Measurements from ENCODE around the gene POTEG.
"Not testable (repeated sequence)": the region's sequence is repeated elsewhere in the genome, so short reads cannot be mapped to it uniquely, and the experiment has no call there.

The POTEG gene

DNA sequence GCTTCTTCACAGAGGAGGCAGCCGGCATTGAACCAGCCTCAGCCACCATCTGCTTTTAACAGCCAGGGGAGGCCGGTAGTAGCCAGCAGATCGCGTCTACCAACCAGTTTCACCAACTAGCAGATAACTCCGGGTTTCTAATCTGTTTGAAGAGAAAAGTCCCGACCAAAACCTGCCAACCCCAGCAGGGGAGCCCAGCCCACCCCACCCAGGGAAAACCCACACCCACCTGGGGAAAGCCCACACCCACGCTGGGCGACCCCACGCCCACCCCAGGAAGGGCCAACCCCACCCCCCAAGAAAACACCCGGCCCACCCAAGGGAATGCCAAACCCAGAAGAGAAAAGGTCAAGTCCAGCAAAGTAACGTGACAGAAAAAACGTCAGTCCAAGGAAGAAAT, at the start of gene POTEG:
POTEG (minus strand) TSS at position 101 of the 400 bp plus-strand sequence; CDS start at position 49, 52 bp downstream.
- not testable (repeated sequence) for DNase-seq (ENCODE audit: low read depth, low spot score)

DNA sequence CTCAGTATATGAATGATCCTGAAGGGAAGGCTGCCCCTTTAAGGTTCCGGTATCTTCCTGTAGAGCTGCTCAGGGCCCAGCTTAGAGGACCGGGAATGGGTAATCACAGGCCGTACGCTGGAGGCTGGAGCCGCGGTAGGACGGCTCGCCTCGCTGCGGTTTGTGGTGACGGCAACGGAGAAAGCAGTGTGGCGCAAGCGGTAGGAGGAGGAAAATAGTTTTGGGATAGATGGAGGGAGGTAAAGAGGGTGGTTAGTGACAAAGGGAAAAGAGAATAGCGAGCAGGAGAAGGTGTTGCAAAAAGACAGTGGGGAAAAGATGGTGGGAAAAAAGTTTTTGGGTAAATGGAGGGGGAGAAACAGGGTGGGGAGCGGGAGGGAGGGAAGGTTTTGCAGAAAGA, 48.0 kb upstream of the POTEG start:
- DNase-seq (ENCODE audit: low read depth, low spot score) = not testable (repeated sequence)

DNA sequence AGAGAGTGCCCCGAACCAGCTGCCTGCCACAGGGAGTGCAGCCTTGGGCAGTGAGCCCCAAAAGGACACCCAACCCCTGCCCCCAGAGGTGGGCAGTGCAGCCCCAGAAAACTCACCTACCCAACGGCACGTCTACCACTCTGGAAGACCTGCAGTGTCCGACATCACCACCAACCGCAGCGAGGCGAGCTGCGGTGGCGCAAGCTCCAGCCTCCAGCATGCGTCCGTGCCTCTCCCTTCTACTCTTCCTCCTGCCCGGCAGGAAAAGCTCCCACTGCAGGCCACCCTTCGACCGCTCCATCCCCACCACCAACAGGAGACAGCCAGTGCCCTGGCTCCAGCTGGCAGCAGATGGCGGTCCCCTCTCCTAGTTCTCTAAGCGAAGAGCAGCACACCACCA, 47.3 kb upstream of the POTEG start:
- not testable (repeated sequence) for DNase-seq (ENCODE audit: low read depth, low spot score)

DNA sequence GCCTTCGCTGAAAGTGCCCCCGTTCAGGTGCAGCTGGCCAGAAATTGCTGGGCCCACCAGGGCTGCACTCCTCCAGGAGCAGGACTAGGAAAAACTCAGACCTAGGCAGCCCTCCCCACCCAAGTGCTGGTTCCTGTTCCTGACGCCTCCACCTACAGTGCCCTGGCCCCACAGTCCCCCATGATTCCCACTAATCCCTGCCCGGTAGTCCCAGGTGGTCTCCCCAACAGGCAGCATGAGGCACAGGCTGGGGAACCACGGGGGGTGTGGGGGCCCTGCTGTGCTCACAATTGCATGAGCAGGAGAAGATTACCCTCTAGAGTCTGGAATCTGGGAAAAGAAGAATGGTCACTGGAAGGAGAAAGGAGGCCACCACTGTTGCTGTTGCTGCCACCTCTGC, 46.4 kb upstream of the POTEG start:
- not testable (repeated sequence) for DNase-seq (ENCODE audit: low read depth, low spot score)

DNA sequence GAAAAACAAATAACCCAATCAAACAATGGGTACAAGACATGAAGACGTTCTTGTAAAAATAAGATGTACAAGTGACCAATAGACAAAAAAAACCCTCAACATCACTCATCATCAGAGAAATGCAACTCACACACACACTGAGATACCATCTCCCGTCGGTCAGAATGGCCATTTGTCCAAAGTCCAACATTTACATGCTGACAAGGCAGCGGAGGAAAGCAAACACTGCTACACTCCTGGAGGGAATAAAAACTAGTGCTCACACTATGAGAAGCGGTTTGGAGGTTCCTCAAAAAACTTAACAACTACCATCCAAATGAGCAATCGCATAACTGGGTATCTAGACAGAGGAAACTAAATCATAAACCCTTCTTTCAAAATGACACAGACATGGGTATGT, 11.6 kb upstream of the POTEG start:
- not testable (repeated sequence) for DNase-seq (ENCODE audit: low read depth, low spot score)

DNA sequence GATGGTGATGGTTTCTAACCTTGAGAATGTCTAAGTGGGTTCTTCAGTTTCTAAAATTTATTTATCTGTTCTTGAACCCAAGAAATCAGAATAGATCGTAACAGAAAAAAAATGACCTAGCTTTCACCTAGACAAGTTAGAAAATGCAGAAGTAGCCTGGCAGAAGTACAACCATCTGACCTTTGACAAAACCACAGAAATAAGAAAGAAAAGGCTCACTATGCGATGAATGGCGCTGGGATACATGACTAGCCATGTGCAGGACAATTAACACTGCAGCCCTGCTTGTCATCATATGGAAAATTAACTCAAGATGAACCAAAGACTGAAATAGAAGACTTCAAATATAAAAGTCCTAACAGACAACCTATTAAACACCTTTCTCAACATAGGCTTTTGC, 5.7 kb upstream of the POTEG start:
- not testable (repeated sequence) for DNase-seq (ENCODE audit: low read depth, low spot score)

DNA sequence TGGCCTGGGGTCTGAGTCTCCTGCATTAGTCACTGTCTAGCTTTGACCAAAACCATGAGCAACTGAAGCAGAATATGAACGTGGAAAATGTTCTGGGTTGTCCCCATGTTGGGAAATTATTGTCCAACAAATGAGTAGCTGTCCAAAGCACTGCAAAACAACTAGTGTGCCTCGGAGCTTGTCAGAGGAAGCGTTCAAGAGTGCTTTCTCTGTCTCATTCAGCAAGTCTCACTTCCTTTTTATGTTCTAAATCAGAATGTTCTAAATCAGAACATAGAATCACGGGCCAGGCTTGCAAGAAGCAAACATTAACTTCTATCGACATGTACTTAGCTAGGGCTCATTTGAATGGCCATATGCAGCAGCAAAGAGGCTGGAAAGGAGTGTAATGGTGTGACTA, 5.1 kb upstream of the POTEG start:
- DNase-seq (ENCODE audit: low read depth, low spot score) = not testable (repeated sequence)

DNA sequence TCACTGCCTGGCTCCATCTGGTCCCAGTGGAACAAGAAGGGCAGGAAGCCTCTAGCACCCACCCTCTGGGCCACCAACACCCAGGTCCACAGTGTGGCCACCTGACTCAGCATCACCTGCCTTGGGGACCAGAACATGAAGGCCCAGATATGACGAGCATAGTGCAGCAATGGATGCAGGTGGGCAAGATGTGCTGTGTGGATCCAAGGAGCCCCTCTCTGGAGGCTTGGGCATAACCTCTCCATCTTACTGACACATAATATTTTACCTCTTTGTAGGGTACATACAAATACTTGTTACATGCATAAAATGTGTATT, 2.9 kb upstream of the POTEG start:
- not testable (repeated sequence) for DNase-seq (ENCODE audit: low read depth, low spot score)

DNA sequence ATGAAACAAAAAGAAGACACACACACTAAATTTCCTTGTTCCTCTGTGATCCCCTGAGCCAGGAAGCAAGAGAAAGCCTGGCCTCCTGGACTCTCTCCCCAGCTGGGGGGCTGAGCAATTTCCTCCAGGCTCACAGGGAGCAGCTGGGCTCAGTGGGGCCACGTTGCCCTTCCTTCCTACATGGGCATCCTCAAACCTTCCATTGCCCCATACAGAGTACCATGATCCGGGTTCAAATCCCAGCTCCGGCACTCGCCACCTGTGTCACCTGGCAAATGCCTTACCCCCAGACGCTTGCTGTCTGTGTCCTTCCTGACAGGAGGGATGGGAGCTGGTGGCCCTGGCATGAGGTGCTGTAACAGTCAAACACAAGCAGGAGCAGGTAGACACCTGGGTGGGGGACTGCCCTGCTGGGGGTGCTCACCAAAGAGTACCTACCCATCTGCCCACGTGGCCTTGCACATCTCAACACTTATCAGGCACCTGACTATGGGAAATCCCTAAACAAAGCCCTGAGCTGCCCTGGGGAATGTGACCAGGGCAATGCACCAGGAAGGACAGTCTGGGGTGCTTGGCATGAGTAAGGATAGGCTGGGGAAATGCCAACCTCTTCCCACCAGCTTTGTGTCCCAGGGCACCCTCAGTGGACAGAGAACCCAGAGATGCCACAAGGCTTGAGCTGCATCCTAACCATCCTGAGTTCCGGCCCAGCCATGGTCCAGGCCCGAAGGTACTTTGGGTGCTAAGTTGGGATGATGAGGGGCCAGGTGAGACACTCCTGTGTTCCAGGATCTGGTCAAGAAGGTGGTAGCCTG, 2.4 kb upstream of the POTEG start:
- not testable (repeated sequence) for DNase-seq (ENCODE audit: low read depth, low spot score)

DNA sequence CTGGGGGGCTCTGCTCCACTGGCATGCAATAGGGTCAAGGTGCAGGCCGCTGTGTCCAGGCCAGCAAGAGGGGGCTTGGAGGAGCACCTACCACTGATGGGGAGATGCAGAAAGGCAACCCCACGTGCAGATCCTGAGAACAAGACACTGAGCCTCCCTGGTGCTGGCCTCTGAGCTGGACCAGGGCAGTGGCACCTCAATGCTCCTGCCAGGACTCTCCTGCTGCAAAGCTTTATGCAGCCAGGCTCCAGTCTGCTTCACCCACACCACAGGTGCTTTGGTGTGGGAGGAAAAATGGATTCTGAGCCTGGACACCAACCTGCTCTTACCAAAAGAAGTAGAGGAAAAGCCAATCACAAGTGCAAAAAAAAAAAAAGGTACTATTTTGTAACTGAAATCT, 1.7 kb upstream of the POTEG start:
- DNase-seq (ENCODE audit: low read depth, low spot score) = not testable (repeated sequence)

DNA sequence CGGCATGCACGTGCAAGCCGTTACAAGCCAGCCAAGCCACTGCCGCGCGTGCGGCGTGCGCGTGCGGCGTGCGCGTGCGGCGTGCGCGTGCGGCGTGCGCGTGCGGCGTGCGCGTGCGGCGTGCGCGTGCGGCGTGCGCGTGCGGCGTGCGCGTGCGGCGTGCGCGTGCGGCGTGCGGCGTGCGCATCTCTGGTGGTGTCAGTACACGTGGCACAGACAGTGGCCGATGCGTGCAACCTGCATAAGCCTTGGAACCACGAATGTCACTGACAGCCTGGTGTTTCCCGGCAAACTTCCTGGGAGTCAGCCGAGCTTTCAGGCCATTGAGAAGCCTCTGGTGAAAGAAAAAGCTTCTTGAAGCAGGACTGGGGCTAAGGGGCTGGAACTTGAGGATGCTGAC, 750 bp upstream of the POTEG start:
- DNase-seq (ENCODE audit: low read depth, low spot score) = not testable (repeated sequence)

DNA sequence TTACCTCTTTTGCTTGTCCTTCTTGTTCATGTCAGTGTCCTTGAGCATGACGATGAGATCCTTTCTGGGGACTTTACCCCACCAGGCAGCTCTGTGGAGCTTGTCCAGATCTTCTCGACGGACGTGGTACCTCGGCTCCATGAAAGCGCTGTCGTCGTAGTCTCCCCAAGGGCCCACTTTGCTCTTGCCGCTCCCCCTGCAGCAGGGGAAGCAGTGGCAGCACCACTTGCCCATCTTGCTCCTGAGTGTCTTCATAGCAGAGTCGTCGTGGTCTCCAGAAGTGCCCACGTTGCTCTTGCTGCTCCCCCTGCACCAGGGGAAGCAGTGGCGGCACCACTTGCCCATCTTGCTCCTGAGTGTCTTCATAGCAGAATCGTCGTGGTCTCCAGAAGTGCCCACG, 376 bp downstream of the POTEG start:
- not testable (repeated sequence) for DNase-seq (ENCODE audit: low read depth, low spot score)

DNA sequence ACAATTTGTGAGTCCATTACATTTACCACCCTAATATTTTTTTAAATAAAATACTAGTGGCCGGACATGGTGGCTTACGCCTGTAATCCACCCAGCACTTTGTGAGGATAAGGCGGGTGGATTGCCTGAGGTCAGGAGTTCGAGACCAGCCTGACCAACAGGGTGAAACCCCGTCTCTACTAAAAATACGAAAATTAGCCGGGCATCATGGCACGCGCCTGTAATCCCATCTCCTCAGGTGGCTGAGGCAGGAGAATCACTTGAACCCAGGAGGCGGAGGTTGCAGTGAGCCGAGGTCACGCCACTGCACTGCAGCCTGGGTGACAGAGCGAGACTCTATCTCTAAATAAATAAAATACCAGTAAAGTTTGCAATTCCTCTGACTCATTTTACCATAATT, 25.6 kb downstream of the POTEG start:
- not testable (repeated sequence) for DNase-seq (ENCODE audit: low read depth, low spot score)

DNA sequence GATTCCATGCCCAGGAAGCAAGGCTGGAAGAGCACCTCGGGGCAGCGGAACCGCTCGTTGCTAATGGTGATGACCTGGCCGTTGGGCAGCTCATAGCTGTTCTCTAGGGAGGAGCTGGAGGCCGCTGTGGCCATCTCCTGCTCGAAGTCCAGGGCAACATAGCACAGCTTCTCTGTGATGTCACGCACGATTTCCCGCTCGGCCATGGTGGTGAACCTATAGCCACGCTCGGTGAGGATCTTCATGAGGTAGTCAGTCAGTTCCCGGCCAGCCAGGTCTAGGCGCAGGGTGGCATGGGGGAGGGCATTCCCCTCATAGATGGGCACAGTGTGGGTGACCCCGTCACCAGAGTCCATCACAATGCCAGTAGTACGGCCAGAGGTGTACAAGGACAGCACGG, 32.0 kb downstream of the POTEG start:
- not testable (repeated sequence) for DNase-seq (ENCODE audit: low read depth, low spot score)

DNA sequence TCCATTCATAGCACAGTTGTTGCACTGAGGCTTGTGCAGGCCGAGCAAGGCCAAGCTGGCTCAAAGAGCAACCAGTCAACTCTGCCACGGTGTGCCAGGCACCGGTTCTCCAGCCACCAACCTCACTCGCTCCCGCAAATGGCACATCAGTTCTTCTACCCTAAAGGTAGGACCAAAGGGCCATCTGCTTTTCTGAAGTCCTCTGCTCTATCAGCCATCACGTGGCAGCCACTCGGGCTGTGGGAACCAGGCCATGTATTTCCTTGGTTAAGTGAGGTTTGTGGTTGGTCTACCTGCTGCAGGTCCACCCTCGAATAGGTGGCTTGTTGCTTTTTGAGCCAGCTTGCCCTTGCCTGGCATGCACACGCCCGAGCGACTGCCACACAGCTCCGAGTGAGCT, 39.4 kb downstream of the POTEG start:
- DNase-seq (ENCODE audit: low read depth, low spot score) = not testable (repeated sequence)

DNA sequence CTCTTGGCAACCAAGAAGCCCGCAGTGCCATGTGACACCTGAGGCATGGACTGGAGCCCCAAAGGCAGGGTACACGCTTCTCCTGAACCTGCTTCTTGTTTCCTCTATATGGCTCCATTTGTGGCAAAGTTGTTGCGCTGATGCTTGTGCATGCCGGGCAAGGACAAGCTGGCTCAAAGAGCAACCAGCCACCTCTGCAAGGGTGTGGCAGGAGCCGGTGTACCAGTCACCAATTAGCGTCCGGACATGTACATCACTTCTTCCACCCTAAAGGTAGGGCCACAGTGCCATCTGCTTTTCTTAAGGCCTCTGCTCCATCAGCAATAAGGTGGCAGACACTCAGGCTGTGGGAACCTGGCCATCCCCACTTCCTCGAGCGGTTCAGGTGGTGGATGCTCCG, 43.9 kb downstream of the POTEG start:
- DNase-seq (ENCODE audit: low read depth, low spot score) = not testable (repeated sequence)

DNA sequence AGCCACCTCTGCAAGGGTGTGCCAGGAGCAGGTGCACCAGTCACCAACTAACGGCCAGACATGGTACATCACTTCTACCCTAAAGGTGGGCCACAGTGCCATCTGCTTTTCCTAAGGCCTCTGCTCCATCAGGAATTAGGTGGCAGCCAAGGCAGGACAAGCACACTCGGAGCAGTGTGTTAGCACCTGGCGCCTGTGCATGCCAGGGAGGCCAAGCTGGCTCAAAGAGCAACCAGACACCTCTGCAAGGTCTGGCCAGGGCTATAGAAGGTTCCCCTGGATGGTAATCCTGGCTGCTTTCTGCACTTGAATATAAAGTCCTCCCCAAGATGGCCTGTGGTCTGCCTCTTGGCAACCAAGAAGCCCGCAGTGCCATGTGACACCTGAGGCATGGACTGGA, 45.4 kb downstream of the POTEG start:
- not testable (repeated sequence) for DNase-seq (ENCODE audit: low read depth, low spot score)

DNA sequence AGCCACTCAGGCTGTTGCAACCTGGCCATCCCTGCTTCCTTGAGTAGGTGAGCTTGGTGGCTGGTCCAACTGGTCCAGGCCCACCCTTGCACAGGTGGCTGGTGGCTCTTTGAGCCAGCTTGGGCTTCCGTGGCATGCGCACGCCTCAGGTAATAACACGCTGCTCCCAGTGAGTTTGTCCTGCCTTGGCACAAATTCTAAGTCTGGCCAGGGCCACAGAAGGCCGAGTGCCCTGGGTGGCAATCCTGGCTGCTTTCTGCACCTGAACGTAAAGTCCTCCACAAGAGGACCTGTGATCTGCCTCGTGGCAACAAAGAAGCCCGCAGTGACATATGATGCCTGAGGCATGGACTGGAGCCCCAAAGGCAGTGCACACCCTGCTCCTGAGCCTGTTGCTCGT, 47.1 kb downstream of the POTEG start:
- not testable (repeated sequence) for DNase-seq (ENCODE audit: low read depth, low spot score)

DNA sequence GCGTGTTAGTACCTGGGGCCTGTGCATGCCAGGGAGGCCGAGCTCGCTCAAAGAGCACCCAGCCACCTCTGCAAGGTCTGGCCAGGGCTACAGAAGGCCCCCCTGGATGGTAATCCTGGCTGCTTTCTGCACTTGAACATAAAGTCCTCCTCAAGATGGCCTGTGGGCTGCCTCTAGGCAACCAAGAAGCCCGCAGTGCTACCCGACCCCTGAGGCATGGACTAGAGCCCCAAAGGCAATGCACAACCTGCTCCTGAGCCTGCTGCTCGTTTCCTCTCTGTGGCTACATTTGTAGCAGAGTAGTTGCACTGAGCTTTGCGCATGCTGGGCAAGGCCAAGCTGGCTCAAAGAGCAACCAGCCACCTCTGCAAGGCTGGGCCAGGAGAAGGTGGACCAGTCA, 47.8 kb downstream of the POTEG start:
- DNase-seq (ENCODE audit: low read depth, low spot score) = not testable (repeated sequence)

DNA sequence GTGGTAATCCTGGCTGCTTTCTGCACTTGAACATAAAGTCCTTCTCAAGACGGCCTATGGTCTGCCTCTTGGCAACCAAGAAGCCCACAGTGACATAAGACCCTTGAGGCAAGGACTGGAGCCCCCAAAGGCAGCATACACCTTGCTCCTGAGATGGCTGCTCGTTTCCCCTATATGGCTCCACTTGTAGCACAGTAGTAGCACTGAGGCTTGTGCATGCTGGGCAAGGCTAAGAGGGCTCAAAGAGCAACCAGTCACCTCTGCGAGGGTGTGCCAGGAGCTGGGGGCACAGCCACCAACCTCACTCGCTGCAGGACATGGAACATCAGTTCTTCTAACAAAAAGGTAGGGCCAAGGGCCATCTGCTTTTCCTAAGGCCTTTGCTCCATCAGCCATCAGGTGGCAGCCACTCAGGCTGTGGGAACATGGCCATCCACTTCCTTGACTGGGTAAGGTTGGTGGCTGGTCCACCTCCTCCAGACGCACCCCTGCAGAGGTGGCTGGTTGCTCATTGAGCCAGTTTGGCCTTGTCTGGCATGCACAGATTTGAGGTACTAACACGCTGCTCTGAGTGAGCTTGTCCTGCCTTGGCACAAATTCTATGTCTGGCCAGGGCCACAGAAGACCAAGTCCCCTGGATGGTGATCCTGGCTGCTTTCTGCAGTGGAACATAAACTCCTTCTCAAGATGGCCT, 49.9 kb downstream of the POTEG start:
- DNase-seq (ENCODE audit: low read depth, low spot score) = not testable (repeated sequence)

DNA sequence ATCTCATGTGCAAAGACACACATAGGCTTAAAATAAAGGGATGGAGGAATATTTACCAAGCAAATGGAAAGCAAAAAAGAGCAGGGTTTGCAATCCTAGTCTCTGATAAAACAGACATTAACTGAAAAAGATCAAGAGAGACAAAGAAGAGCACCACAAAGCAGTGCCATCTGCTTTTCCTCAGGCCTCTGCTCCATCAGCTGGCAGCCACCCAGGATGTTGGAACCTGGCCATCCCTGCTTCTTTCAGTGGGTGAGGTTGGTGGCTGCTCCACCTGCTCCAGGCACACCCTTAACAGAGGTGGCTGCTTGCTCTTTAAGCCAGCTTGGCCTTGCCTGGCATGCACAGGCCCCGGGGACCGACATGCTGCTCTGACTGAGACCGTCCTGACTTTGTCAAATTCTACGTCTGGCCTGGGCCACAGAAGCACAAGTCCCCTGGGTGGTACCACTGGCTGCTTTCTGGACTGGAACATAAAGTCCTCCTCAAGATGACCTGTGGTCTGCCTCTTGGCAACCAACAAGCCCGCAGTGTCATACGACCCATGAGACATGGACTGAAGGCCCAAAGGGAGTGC, 51.0 kb downstream of the POTEG start:
- not testable (repeated sequence) for DNase-seq (ENCODE audit: low read depth, low spot score)

DNA sequence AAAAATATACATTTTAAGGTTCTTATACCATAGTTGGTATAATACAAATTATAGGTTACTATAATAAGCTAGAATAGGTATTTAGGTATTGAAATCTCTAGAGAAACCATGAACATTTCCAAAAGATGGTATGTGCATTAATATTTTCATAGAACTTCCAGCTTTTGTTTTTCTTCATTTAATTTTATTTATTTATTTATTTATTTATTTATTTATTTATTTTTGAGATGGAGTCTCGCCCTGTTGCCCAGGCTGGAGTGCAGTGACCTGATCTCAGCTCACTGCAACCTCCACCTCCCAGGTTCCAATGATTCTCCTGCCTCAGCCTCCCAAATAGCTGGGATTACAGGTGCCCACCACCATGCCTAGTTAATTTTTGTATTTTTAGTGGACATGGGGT, 54.0 kb downstream of the POTEG start:
- DNase-seq (ENCODE audit: low read depth, low spot score) = not testable (repeated sequence)

DNA sequence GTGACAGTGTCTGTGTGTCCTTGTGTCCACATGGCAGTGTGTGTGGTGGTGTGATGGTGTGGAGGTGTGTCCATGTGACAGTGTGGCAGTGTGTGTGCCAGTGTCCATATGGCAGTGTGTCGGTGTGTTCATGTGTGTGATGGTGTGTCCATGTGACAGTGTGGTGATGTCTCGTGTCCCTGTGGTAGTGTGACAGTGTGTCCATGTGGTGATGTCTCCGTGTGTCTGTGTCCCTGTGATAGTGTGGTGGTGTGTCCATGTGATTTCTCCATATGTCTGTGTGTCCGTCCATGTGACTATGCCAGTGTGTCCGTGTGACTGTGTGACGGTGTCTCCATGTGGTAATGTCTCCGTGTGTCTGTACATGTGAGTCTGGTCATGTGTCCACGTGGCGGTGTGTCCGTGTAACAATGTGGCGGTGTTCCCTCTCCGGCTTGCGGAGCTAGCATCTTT, 59.7 kb downstream of the POTEG start:
- DNase-seq (ENCODE audit: low read depth, low spot score) = not testable (repeated sequence)
